ENCODE results near the gene SMG6. TPM values are rescaled to one million over a fixed set of nuclear protein-coding genes. Genes with fewer than 3 reads are reported as not detected.

The SMG6 gene
- total and polyA plus RNA-seq, 2 of the 8 experiments (the other 6 are each of a cell fraction or from before 2014, with no cell fraction given) = 18.5 to 25.2 TPM

DNA sequence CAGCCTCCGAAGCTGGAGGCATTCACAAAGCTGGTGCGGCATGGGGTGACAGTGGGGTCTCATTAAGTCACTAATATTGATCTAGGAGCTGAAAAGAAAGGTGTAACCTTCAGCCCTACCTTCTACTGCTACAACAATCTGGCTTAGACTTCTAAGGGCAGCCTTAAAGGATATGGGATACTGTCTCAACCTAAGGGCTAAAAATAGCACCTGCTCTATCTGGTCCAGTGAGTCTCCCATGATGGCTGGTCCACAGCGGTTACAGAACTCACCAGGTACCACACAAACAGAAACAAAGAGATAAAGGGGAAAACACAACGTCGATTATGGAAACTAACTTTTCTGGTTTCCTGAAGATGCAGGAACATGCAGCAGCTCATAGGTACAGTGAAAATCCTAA, 115.8 kb downstream of the SMG6 start:
- no peak overlapping the region for H3K56ac ChIP-seq (replicated peaks; ENCODE audit: insufficient read length, low read depth, low read length)
- H4K5ac ChIP-seq (ENCODE audit: insufficient read length, low read depth, low read length) = no peak overlapping the region
- no peak overlapping the region for H3K4me3 ChIP-seq (ENCODE audit: extremely low read depth in 1 of 4, insufficient read depth in 2 of 4, low read depth in 3 of 4, low read length in 4 of 4)
- H3K23ac ChIP-seq (ENCODE audit: insufficient read length) = no peak overlapping the region
- WGBS, 2 experiments (ENCODE audit: extremely low coverage in 1 of 2, insufficient coverage in 1 of 2, insufficient read length in 1 of 2, insufficient replicate concordance in 2 of 2, low coverage in 1 of 2, low lambda C conversion rate in 2 of 2, missing lambda C conversion rate in 1 of 2) = 94% methylated on average over 5 of the region's 5 CpGs; no CpG with 5 or more reads in 1 of the 2 experiments
- no peak overlapping the region for H2BK12ac ChIP-seq (ENCODE audit: low read depth, low read length)
- no peak overlapping the region for H2BK20ac ChIP-seq (ENCODE audit: low read length)
- no peak for FAIRE-seq
- H3K4ac ChIP-seq (replicated peaks; ENCODE audit: insufficient read length, low read depth, low read length) = no peak overlapping the region
- no peaks in the 10 kb centered on the region; the same call in 1 of the 2 replicates for H3K23me2 ChIP-seq (ENCODE audit: low read depth, low read length)
- H2BK120ac ChIP-seq (replicated peaks; ENCODE audit: low read depth, low read length) = no peak overlapping the region
- ChIA-PET CTCF (ENCODE audit: partially characterized antibody) (interaction anchor here (0.6 to 3.0 kb wide), 6 partner anchors 10 to 155 kb away, joined by 3 to 12 read pairs (median 3); no protein-coding TSS in a partner anchor), POLR2A (ENCODE audit: partially characterized antibody) (interaction anchor here (0.6 to 1.8 kb wide), 2 partner anchors 11 to 12 kb away, joined by 3 to 4 read pairs; no protein-coding TSS in a partner anchor)
- H3K4me1 ChIP-seq (replicated peaks in 1 of 4; ENCODE audit: control insufficient read depth in 3 of 4, insufficient read depth in 4 of 4, low read length in 3 of 4) = peaks cover 0 to 4% (median 1%) of the 10 kb centered on the region in 4 experiments; a peak in 1 of 7 replicates
- no peak overlapping the region for H4K8ac ChIP-seq (ENCODE audit: extremely low read depth, insufficient read depth, low read length)
- no peak for TF ChIP-seq POU5F1 (IDR thresholded peaks at IDR 0.05; ENCODE audit: low read depth, low read length)
- no peak for TF ChIP-seq RXRA (IDR thresholded peaks at IDR 0.05; ENCODE audit: insufficient read depth, low read depth, low read length)
- no peak for TF ChIP-seq RBBP5 (IDR thresholded peaks at IDR 0.05; ENCODE audit: borderline replicate concordance, low read depth, low read length)
- no peak for TF ChIP-seq TAF7 (optimal IDR thresholded peaks at IDR 0.05; ENCODE audit: borderline replicate concordance, low read depth, low read length)
- no peak for TF ChIP-seq MAFK (IDR thresholded peaks at IDR 0.05; ENCODE audit: low read depth, low read length)
- TF ChIP-seq, protein P1, sequence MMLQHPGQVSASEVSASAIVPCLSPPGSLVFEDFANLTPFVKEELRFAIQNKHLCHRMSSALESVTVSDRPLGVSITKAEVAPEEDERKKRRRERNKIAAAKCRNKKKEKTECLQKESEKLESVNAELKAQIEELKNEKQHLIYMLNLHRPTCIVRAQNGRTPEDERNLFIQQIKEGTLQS (IDR thresholded peaks at IDR 0.05; ENCODE audit: insufficient read depth, low read depth, low read length) = no peak
- H3K18ac ChIP-seq (ENCODE audit: extremely low read depth, low read length) = no peak overlapping the region
- H3K14ac ChIP-seq (ENCODE audit: insufficient read length) = no peak overlapping the region
- no peak overlapping the region for H3K4me2 ChIP-seq (ENCODE audit: insufficient read depth in 1 of 2, low read depth in 2 of 2, low read length in 2 of 2)
- no peak overlapping the region for H2BK15ac ChIP-seq (ENCODE audit: low read length)
- H4K91ac ChIP-seq (replicated peaks; ENCODE audit: insufficient read length, low read length) = no peak overlapping the region
- no peak overlapping the region for H2AK5ac ChIP-seq (ENCODE audit: low read depth, low read length)
- H3K79me2 ChIP-seq (ENCODE audit: control insufficient read depth in 1 of 2, insufficient read depth in 2 of 2, low read length in 2 of 2) = no peaks in the 10 kb centered on the region
- peaks cover 0 to 7% (median 0%) of the 10 kb centered on the region in 4 experiments; a peak in 1 of 8 replicates for H3K36me3 ChIP-seq (ENCODE audit: control insufficient read depth in 2 of 4, insufficient read depth in 4 of 4, low read length in 3 of 4)
- H2BK5ac ChIP-seq (ENCODE audit: low read depth, low read length) = no peak overlapping the region
- no peak overlapping the region for H2AFZ ChIP-seq (ENCODE audit: low read length)
- H3K9ac ChIP-seq (replicated peaks in 1 of 4; ENCODE audit: extremely low read depth in 1 of 4, low read depth in 3 of 4, low read length in 3 of 4) = no peak overlapping the region
- no peaks in the 10 kb centered on the region for H3K9me3 ChIP-seq (ENCODE audit: insufficient read depth in 2 of 2, low read depth in 1 of 2, low read length in 1 of 2)
- no peaks in the 10 kb centered on the region for H3K27me3 ChIP-seq (replicated peaks in 1 of 4; ENCODE audit: control insufficient read depth in 3 of 4, extremely low read depth in 1 of 4, insufficient read depth in 3 of 4, low read length in 3 of 4)
- H4K20me1 ChIP-seq (replicated peaks in 1 of 2; ENCODE audit: control insufficient read depth in 1 of 2, insufficient read depth in 2 of 2, low read length in 2 of 2) = no peaks in the 10 kb centered on the region
- no peak for DNase-seq (ENCODE audit: low read depth in 1 of 2, low spot score in 2 of 2)
- no peak overlapping the region for H3K27ac ChIP-seq (ENCODE audit: low read depth, low read length)
- no peaks in the 10 kb centered on the region for H3K79me1 ChIP-seq (ENCODE audit: low read depth, low read length)
